Osteocyte (in vitro differentiated cells): ENCODE measurements around the gene ARID3A. TPM values are rescaled to one million over a fixed set of nuclear protein-coding genes. Genes with fewer than 3 reads are reported as not detected.

Experiments used
- DNase-seq: peaks from one replicate; pipeline ENCODE4 v3.0.0; 2021; ENCODE audit warnings: mixed read lengths; ENCODE audit not compliant: unreplicated experiment; ENCODE audit errors: extremely low spot score
- H3K27ac Mint-ChIP-seq: one replicate; pipeline ENCODE4 v1.8.0; 2021; ENCODE audit warnings: mild to moderate bottlenecking, mixed read lengths; ENCODE audit not compliant: unreplicated experiment
- H3K27me3 Mint-ChIP-seq: one replicate; pipeline ENCODE4 v1.8.0; 2021; ENCODE audit warnings: mixed read lengths; ENCODE audit not compliant: unreplicated experiment
- H3K36me3 Mint-ChIP-seq: one replicate; pipeline ENCODE4 v1.8.0; 2021; ENCODE audit warnings: mixed read lengths; ENCODE audit not compliant: unreplicated experiment
- H3K4me1 Mint-ChIP-seq: one replicate; pipeline ENCODE4 v1.8.0; 2021; ENCODE audit warnings: mixed read lengths; ENCODE audit not compliant: unreplicated experiment
- H3K4me3 Mint-ChIP-seq: one replicate; pipeline ENCODE4 v1.8.0; 2021; ENCODE audit warnings: mild to moderate bottlenecking, moderate library complexity, mixed read lengths; ENCODE audit not compliant: unreplicated experiment
- H3K9me3 Mint-ChIP-seq: one replicate; pipeline ENCODE4 v1.8.0; 2021; ENCODE audit warnings: mixed read lengths; ENCODE audit not compliant: unreplicated experiment
- total RNA-seq: library from RNA; stranded (reverse); gene quantifications from 2 replicates; pipeline ENCODE4 v1.2.1, GENCODE V29; 2021
- TF ChIP-seq, protein P1 (sequence below): fragments of 200-600 bp; sonication (generic); IDR thresholded peaks from 2 replicates; pipeline ENCODE4 v1.5.0; 2021; ENCODE audit warnings: antibody characterized with exemption, mild to moderate bottlenecking, moderate library complexity

ARID3A gene
- total RNA-seq, 1 donor from 2014 or later = 16.8 TPM

DNA sequence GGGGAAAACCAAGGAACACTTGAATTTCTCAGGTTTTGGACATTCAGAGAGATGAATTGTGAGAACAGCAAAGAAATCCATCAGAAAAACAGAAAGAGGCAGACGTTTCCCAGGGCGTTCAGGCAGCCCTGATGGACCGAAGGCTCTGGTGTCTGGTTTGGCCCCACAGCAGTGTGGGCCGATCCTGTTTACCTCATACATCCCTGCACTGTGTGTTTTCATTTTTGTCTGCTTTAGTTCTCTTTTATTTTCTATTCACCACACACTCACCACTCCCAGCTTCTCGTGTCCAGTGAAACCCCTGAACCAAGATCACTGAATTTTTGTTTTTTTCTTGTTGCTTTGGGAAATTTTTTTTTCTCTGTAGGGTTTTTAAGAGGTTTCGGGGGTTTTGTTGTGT is 46.4 kb downstream of the ARID3A start:
- TF ChIP-seq, protein P1, sequence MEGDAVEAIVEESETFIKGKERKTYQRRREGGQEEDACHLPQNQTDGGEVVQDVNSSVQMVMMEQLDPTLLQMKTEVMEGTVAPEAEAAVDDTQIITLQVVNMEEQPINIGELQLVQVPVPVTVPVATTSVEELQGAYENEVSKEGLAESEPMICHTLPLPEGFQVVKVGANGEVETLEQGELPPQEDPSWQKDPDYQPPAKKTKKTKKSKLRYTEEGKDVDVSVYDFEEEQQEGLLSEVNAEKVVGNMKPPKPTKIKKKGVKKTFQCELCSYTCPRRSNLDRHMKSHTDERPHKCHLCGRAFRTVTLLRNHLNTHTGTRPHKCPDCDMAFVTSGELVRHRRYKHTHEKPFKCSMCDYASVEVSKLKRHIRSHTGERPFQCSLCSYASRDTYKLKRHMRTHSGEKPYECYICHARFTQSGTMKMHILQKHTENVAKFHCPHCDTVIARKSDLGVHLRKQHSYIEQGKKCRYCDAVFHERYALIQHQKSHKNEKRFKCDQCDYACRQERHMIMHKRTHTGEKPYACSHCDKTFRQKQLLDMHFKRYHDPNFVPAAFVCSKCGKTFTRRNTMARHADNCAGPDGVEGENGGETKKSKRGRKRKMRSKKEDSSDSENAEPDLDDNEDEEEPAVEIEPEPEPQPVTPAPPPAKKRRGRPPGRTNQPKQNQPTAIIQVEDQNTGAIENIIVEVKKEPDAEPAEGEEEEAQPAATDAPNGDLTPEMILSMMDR = no peak
- H3K4me3 Mint-ChIP-seq = no peak overlapping the region
- H3K9me3 Mint-ChIP-seq = peaks cover 4% of the 10 kb centered on the region
- no peaks in the 10 kb centered on the region for H3K4me1 Mint-ChIP-seq
- peaks cover 26% of the 10 kb centered on the region for H3K36me3 Mint-ChIP-seq
- H3K27ac Mint-ChIP-seq = no peak overlapping the region
- DNase-seq = no peak
- H3K27me3 Mint-ChIP-seq = no peaks in the 10 kb centered on the region

DNA sequence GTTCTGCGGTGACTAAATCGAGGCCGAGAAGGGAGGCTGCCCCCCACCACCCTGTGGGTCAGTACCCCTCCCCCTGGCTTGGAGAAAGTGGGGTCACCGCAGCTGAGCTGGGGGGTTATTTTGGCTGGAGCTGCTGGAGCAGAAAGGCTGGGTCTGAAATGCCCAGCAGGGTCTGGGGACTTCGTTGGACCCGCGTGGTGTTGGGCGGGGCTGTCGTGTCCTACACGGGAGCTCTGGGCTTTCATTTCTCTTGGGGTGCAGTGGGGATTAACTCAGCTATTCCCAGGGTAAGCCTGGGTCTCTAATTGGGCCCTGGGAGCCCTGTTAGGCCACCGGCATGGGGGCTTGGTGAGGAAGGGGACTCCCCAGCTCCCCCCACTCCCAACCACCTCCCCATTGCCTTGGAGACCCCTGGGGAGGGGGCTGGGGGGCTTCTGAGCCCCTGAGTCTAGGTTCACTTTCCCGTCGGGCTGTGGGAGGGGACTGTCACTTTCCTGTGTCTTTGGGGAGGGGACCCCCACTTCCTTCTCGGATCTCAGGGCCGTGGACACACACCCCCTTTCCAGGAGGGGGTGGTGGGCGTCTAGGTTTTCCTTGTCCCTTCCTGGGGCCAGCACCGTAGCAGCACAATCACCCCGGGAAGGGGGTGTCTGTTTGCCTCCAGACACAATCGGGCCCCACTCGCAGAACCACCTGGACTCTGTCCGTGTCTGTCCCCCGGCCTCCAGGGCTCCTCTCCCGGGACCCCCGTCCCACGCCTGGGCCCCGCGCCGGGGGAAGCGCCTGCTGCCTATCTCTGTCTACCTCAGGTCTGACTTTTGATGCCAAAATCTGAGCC is 48.1 kb downstream of the ARID3A start:
- no peaks in the 10 kb centered on the region for H3K4me1 Mint-ChIP-seq
- H3K9me3 Mint-ChIP-seq = peaks cover 4% of the 10 kb centered on the region
- DNase-seq = no peak

DNA sequence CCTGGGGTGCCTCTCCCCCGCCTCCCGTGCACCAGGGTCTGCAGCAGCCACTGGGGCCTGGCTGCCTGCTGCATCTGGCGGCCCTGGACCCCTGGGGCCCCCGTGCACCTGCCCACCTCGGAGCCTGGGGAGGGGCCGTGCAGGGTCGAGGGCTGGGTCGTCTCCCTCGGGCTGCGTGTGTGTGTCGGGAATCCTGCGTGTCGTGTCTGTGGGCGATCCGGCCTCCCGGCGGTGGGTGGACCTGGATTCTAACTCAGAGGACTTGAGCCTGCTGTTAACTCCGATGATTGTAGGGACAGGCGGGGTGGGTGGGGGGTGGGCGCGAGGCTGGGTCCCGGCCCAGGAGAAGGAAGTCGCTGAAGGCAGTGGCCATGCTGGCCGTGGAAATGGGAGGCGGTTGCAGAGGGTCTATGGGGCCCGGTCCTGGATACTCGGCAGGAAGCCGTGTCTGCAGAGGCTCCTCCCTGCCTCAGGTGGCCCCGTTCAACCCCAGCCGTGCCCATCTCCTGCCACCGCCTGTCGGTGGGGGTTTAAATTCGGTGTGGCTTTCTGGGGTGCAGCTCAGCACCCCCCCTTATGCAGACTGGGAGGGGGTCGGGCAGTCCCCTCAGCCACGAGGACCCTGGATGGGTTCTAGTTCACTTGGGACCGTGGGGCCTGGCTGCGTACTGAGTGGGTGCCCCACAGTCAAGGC is 48.9 kb downstream of the ARID3A start:
- no peaks in the 10 kb centered on the region for H3K4me1 Mint-ChIP-seq
- TF ChIP-seq, protein P1 = no peak
- no peaks in the 10 kb centered on the region for H3K27me3 Mint-ChIP-seq
- H3K9me3 Mint-ChIP-seq = peaks cover 4% of the 10 kb centered on the region
- H3K27ac Mint-ChIP-seq = no peak overlapping the region
- no peak overlapping the region for H3K4me3 Mint-ChIP-seq
- peaks cover 17% of the 10 kb centered on the region for H3K36me3 Mint-ChIP-seq
- DNase-seq = no peak

More for the DNA sequence above, 48.1 kb downstream of the ARID3A start:
- TF ChIP-seq, protein P1 = no peak
- Mint-ChIP-seq H3K27ac (no peak overlapping the region), H3K4me3 (no peak overlapping the region), H3K27me3 (no peaks in the 10 kb centered on the region), H3K36me3 (peaks cover 17% of the 10 kb centered on the region)

DNA sequence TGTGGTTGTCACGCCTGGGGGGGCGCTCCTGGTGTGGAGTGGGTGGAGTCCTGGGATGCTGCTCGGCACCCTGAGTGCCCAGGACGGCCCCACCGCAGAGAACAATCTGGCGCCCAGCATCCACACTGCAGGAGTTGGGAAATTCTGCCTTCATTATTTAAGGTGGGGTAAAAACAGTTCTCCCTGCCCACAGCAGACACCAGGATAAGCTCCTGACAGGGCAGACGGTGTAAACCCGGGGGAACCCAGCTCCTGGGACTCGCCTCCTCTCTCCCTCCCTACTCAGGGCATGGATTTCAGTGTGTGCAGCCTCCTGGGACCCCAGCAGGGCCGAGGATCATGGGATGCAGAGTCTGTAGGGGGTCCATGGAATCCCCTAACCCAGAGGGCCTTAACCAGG is 50.6 kb downstream of the ARID3A start:
- DNase-seq = no peak
- TF ChIP-seq, protein P1 = no peak
- Mint-ChIP-seq H3K4me1 (peaks cover 8% of the 10 kb centered on the region), H3K9me3 (no peaks in the 10 kb centered on the region), H3K27me3 (no peaks in the 10 kb centered on the region), H3K27ac (no peak overlapping the region), H3K36me3 (peaks cover 8% of the 10 kb centered on the region), H3K4me3 (no peak overlapping the region)

DNA sequence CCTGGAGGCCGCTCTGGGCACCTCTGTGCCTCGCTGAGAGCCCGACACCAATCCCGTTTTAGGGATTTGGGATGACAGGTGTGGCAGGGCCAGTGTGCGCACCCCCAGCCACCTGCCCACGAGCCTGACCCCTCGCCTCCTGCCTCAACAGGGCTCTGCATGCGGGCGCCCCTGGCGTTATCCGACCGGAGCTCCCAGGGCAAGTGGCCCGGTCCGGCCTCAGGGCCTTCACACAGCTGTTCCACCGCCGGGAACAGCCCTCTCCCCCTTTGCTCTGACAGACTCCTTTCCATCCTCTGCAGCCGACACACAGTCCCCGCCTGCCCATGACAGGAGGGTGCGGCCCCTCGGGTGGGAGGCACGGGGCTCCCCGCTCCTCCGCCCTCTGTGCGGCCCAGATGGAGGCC is 51.2 kb downstream of the ARID3A start:
- peaks cover 8% of the 10 kb centered on the region for H3K36me3 Mint-ChIP-seq
- H3K27me3 Mint-ChIP-seq = no peaks in the 10 kb centered on the region
- H3K9me3 Mint-ChIP-seq = no peaks in the 10 kb centered on the region
- no peak for DNase-seq
- H3K4me1 Mint-ChIP-seq = peaks cover 8% of the 10 kb centered on the region
- TF ChIP-seq, protein P1 = no peak
- no peak overlapping the region for H3K27ac Mint-ChIP-seq
- no peak overlapping the region for H3K4me3 Mint-ChIP-seq
